GM20431 (cell line): Measurements from ENCODE around the gene DGKZ.
"Not testable (repeated sequence)": the region's sequence is repeated elsewhere in the genome, so short reads cannot be mapped to it uniquely, and the experiment has no call there.

Source experiments
- in situ Hi-C: fragments of 300-500 bp; cut with MseI, MboI; formaldehyde crosslinking; loops from one replicate; pipeline ENCODE4 v1.15.0; 2020; ENCODE audit warnings: low sequenced_read_pairs; ENCODE audit not compliant: unreplicated experiment

The DGKZ gene, protein sequence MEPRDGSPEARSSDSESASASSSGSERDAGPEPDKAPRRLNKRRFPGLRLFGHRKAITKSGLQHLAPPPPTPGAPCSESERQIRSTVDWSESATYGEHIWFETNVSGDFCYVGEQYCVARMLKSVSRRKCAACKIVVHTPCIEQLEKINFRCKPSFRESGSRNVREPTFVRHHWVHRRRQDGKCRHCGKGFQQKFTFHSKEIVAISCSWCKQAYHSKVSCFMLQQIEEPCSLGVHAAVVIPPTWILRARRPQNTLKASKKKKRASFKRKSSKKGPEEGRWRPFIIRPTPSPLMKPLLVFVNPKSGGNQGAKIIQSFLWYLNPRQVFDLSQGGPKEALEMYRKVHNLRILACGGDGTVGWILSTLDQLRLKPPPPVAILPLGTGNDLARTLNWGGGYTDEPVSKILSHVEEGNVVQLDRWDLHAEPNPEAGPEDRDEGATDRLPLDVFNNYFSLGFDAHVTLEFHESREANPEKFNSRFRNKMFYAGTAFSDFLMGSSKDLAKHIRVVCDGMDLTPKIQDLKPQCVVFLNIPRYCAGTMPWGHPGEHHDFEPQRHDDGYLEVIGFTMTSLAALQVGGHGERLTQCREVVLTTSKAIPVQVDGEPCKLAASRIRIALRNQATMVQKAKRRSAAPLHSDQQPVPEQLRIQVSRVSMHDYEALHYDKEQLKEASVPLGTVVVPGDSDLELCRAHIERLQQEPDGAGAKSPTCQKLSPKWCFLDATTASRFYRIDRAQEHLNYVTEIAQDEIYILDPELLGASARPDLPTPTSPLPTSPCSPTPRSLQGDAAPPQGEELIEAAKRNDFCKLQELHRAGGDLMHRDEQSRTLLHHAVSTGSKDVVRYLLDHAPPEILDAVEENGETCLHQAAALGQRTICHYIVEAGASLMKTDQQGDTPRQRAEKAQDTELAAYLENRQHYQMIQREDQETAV

DNA sequence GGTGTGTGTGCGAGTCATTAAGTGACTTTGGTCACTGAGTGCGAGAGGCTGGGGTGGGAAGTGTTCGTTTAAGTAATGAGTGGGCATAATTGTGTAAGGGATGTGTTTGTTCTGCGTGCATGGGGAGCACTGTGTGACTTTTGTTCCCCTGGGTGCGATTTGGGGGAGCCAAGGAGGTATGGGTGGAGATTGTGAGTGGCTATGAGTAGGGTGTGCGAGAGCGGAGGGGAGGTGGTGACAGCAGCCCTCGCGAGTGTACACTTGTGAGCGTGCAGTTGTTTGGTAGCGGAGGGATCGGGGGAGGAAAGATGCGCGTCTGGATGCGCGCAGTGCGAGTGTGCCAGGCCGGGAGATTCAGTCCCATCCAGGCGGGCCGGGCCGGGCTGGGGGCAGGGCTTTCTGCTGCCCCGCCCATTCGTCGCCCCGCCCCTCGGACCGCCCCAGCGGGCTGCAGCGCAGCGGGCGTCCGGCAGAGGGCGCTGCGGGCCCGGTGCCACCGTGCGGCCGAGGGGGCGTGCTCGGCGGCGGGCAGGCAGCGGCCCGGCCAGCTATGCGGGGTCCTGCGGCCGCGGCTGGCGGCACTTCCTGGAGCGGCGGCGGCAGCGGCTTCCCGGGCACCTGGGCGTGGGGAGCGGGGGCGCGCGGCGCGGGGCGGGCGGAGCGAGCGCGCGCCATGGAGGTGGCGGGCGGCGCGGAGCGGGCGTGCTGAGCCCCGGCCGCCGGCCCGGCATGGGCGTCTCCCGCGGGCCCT lies at the start of gene DGKZ:
Gene DGKZ (plus strand): TSS at position 578 of the 751 bp plus-strand sequence. CDS start 197 bp downstream, outside the sequence.
- in situ Hi-C loops, result no loop called here

DNA sequence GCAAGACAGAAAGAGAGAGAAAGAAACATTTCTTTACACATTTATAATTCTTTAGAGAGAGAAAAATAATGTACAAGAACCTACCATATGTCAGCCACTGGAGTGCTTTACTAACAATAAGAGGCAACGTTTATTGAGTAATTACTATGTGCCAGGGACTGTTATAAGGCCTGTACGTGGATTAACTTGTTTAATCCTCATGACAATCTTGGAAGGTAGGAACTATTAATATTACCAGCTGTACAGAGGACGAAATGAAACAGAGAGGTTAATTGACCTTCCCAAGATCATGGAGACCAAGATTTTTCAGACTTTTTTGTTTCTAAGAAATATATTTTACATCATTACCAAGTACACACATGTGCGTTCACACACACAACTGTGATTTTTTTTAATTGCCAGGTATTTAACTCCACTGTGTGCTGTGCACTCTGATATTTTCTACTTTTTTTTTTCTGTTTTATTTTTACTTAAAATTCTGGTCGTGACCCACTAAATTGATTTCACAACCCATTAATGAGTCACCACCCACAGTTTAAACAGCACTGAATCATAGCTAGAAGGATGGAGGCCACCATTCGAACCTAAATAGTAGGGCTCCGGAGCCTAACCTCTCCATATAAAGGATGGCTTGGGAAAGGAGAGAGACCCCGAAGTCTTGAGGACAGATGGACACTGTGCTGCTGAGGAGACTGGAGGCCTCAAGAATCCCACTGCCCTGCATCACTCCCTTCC lies 48.4 kb upstream of the DGKZ start:
- in situ Hi-C loops, result no loop called here

DNA sequence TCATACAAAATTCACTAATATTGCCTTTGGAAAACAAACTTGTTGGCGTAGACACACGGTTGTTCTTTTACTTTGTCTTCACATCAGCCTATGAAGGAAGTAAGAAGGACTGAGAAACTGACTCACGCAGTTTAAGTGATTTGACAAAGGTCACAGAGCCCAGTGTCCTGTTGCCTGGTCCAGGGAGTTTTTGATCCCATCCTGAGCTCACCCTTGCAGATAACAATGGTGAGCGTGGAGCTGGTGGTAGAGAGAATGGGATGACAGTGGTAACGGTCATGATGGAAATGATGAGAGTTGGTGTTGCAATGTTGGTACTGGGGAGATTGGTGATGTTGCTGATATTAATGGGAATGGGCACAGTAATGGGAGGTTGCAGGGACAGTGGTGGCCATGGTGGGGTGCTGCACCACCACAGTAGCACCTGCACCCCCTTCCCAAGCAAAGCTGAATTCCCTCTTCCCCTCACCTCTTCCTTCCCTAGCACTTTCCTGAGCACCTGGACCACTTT lies 47.8 kb upstream of the DGKZ start:
- in situ Hi-C loops, result no loop called here

DNA sequence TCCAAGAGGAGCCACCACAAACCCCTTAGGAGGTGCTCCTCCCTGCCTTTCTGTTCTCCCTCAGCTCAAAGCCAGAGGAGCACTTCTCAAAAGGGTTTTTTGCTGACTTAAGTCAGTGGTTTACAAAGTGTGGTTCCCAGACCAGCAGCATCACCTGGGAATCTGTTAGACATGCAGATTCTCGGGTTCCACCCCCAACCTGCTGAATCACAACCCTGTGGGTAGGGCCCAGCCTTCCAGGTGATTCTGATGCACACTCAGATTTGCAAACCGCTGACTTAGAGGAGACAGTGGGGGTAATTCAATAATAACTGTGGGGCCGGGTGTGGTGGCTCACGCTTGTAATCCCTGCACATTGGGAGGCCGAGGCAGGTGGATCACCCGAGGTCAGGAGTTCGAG lies 47.0 kb upstream of the DGKZ start:
- in situ Hi-C loops, result no loop called here

DNA sequence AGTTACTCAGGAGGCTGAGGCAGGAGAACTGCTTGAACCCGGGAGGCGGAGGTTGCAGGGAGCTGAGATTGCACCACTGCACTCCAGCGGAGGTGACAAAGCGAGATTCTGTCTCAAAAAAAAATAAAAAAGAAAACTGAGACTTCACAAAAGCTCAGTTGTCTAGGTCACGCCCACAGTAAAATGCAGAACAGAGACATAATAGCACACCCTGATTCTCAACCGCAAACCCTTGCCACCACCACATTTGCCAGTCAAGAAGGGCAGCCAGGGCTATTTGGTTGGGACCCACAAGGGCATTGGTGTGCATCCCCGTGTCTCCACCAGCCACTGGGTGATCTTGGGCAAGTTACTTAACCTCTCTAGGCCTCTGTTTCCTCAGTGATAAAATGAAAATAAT lies 44.4 kb upstream of the DGKZ start:
- in situ Hi-C loops, result no loop called here

DNA sequence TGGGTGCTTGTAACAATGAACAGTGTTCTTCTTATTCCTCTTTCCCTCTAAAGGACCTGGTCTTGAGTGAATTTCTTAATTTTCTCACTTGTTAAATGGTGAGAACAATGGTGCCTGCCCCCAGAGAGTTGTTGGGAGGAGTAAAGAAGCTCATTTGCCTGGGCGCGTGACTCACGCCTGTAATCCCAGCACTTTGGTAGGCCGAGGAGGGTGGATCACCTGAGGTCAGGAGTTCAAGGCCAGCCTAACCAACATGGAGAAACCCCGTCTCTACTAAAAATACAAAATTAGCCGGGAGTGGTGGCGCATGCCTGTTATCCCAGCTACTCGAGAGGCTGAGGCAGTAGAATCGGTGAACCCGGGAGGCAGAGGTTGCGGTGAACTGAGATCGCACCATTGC lies 43.2 kb upstream of the DGKZ start:
- in situ Hi-C loops, result not testable (repeated sequence)

DNA sequence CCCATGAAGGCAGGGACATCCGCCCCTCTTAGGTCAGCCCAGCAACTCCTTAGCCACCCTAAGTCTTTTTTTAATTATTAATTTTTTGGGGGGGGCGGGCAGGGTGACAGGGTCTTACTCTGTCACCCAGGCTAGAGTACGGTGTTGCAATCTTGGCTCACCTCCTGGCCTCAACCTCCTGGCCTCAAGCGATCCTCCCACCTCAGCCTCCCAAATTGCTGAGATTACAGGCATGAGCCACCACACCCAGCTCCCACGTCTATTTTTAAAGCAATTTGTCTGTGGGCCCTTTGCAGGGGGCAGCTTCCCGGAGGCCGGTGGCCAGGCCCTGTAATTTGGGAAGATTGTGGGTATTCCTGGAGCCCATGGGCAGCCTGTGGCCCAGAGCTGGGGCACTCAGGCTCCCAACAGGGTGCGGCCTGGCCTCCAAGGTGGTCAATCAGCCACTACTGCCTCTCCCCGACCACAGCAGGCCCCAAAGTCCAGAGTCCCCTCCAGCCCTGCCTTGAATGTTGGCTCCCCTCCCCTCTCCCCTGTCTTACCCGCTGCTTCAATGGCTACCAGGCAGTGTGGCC lies 42.6 kb upstream of the DGKZ start:
- in situ Hi-C loops, result no loop called here

DNA sequence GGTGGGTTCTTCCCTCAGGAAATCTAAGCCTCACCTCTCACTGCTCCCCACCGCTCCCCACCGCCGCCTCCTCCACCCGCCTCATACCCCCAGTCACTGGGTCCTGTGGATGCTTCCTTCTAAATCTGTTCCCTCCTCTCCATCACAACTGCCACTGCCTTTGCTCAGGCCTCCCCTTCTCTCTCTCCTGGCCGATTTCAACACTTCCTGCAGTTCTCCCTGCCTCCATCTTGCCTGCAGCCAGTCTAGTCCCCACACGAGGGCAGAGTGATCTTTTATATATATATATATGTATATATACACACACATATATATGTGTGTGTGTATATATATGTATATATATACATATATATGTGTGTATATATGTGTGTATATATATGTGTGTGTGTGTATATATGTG lies 42.0 kb upstream of the DGKZ start:
- in situ Hi-C loops, result no loop called here

DNA sequence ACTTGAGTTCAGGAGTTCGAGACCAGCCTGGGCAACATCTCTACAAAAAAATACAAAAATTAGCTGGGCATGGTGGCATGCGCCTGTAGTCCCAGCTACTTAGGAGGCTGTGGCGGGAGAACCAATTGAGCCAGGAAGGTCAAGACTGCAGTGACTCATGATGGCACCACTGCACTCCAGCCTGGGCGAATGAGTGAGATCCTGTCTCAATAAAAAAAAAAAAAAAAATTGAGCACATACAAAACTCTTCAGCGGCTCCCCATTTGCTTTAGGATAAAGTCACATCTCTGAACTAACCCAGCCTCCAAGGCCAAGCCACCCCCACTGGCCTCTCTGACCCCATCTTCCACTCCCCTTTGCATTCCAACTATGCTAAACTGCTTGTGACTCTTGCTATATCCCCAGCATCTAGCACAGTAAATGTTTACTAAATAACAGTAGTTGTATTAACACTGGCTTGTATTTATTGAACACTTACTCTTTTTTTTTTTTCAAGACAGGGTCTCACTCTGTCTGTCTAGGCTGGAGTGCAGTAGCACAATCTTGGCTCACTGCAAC lies 40.9 kb upstream of the DGKZ start:
- in situ Hi-C loops, result no loop called here

DNA sequence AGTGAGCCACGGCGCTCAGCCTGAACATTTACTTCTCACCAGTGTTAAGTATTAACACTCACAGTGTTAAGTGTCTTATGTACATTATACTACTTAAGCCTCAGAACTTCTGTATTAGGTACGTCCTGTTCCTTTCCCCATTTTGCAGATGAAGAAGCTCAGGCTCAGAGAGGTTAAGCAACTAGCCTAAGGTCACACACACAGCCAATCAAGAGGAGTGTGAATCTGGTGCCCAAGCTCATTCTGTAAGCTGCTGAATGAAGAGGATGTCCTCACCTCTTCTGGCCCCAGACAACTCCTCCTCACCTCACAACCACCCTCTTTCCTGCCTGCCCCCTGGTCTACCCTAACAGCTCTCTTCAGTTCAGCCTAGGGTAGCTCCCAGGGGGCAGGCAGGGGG lies 39.9 kb upstream of the DGKZ start:
- in situ Hi-C loops, result no loop called here

DNA sequence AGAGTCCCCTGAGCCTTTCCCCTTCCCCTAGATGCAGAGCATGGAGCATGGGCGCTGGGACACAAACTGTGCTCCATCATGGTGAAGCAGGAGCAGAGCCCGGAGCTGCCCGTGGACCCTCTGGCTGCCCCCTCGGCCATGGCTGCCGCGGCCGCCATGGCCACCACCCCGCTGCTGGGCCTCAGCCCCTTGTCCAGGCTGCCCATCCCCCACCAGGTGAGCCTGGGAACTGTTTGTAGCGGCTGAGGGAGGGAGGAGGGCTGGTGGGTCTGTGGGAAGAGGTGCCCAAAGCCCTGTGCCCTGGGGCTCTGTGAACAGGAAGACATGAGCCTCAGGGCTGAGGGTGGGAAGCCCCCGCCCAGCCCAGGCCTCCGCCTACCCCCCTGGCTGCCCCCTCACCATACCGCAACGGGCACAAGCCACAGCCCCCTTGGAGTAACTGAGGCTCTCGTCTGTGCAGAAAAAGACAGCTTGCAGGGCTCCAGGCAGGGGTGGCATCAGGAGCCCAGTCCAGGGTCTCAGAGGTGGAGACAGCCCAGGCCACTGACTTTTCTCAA lies 39.4 kb upstream of the DGKZ start:
- in situ Hi-C loops, result no loop called here

DNA sequence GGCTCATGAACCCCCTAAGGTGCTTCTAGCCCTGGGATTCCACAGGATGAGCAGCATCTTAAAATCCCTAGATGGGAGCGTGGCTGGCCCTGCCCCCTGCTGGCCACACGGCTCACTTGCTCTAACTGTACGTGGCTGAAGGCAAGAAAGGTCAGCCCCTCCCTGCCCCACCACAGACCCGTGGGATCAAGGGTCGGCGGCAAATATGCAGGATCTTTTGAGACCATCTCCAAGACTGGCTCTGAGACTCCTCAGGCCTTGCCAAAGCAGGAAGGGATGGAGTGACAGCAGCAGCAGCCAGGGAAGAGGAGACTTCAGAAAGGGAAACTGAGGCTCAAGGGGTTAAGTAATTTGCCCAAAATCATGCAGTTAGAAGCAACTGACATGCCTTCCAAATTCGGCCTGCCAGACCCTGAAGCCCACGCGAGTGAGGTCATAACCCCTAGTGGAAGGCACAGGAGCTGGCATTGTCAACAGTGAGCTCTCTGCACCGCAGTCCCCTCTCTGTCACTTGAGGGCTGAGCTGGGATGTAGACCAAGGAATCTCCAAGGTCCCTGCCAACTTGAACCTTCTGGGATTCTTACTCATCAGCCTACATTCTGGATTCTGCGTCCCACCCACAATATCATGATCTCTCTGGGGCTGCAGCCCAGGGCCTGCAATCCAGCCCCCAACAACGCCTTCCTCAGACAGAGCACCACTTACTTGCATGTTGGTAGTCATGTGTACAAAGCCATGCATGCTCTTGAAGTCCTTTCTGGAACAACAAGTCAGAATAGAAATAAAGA lies 38.4 kb upstream of the DGKZ start:
- in situ Hi-C loops, result no loop called here

DNA sequence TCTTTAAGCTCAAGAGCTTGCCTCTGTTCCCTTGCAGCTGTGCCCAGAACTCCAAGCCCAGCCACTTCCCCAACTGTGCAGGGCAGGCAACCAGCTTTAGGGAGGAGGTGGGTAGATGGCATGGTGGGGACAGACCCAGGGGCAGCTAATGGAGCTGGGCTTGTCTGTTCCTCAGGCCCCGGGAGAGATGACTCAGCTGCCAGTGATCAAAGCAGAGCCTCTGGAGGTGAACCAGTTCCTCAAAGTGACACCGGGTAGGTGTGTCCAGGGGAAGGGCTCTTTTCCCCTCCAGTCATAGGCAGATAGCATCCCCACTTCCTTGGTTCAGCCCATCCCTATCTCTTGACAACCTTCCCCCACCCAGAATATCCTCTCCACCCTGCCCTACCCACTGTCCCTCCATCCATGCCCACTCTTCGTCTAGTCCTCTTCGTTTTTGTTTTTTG lies 37.4 kb upstream of the DGKZ start:
- in situ Hi-C loops, result loop anchor here (10.0 kb wide), 1 partner anchor 65 kb away; no protein-coding TSS in a partner anchor

DNA sequence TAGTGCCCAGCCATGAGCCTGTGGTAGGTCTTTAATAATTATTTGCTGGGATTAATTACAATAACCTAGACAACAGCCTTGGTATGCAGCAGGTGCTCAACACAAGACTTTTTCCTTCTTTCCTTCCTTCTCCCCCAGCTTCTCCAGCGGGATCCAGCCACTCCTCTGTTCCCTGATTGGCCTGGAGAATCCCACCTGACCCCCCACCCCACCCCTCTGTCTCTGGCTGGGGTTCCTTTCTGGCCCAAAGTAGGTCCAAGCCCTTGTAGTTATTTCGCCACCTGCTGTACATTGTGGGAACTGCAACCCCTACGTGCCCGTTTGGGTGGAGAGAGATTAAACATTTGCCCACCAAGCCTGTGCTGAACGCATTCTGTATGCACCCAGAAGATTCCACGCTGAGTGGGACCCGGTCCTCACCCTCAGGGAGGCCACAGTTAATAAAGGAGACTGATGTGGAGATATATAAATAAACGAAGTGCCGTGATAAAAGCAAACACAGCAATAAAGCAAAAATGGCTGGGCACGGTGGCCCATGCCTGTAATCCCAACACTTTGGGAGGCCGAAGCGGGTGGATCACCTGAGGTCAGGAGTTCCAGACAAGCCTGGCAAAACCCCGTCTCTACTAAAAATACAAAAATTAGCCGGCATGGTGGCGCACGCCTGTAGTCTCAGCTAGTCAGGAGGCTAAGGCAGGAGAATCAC lies 32.1 kb upstream of the DGKZ start:
- in situ Hi-C loops, result loop anchor here (10.0 kb wide), 1 partner anchor 70 kb away; no protein-coding TSS in a partner anchor

DNA sequence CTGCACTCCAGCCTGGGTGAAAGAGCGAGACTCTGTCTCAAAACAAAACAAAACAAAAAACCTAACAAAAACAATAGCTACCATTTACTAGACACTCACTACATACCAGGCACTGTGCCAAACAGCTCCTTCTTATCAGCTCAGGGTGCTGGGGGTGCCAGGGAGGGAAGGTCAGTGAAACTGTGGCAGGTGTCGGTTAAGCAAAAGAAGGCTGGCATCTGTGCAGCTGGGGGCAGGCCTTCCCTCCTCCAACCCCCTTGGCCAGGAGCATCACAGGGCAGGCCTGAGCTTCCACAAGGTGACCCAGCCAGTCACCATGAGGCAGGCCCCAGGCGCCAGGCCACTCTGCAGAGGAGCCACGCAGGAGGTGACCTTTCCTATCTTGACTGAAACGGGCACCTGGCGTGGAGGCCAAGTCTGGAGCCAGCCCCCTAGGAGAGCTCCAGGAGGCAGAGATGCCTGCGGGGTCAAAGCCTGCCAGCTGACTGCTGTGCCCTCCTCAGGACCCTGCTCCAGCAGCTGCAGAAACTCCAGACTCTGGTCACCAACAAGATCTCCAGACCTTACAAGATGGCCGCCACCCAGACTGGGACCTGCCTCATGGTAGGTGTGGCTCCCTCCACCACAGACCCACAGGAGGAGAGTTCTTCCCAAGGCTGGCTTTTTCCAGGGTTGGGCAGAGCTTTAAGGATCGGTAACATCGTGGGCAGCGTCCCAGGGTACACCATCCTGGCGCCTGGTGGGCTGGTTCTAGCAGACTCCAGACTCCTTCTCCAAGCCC lies 31.3 kb upstream of the DGKZ start:
- in situ Hi-C loops, result loop anchor here (10.0 kb wide), 1 partner anchor 71 kb away; no protein-coding TSS in a partner anchor

DNA sequence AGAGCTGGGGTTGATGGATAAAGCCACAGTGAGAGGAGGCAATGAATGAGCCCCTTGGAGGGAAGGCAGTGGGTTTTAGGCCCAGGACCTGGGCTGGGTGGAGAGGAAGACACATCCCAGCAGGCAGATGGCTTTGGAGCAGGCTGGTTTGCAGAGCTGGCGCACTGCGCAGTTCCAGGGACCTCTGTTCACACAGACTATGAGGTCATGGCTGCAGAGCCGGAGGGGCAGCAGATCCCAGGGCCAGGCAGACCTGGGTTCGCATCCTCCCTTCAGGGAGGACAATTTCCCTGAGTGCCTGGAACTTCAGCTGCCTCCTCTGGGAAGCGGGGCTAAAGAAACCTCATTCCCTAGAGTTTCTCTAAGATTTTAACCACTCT lies 28.2 kb upstream of the DGKZ start:
- in situ Hi-C loops, result loop anchor here (10.0 kb wide), 1 partner anchor 74 kb away; no protein-coding TSS in a partner anchor
